ENCODE results near the gene LRPAP1.

GRCh38 chr4:3530051-3530450 lies 2.2 kb downstream of the LRPAP1 start:
- TF ChIP-seq, protein P1, sequence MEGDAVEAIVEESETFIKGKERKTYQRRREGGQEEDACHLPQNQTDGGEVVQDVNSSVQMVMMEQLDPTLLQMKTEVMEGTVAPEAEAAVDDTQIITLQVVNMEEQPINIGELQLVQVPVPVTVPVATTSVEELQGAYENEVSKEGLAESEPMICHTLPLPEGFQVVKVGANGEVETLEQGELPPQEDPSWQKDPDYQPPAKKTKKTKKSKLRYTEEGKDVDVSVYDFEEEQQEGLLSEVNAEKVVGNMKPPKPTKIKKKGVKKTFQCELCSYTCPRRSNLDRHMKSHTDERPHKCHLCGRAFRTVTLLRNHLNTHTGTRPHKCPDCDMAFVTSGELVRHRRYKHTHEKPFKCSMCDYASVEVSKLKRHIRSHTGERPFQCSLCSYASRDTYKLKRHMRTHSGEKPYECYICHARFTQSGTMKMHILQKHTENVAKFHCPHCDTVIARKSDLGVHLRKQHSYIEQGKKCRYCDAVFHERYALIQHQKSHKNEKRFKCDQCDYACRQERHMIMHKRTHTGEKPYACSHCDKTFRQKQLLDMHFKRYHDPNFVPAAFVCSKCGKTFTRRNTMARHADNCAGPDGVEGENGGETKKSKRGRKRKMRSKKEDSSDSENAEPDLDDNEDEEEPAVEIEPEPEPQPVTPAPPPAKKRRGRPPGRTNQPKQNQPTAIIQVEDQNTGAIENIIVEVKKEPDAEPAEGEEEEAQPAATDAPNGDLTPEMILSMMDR (conservative IDR thresholded peaks at IDR 0.05; ENCODE audit: low read depth in 2 of 2): no peak
- TF ChIP-seq EZH2 (IDR thresholded peaks at IDR 0.05; ENCODE audit: low read depth, unreplicated experiment): no peak
- TF ChIP-seq POLR2AphosphoS5 (IDR thresholded peaks at IDR 0.05; ENCODE audit: low read depth): no peak
- TF ChIP-seq ZNF331 (CRISPR knock-in tag; IDR thresholded peaks at IDR 0.05; ENCODE audit: low read depth): no peak
- TF ChIP-seq EZH2phosphoT487 (IDR thresholded peaks at IDR 0.05; ENCODE audit: unreplicated experiment): no peak
- TF ChIP-seq ZNF114 (CRISPR knock-in tag; IDR thresholded peaks at IDR 0.05): no peak
- no peak for TF ChIP-seq REST (IDR thresholded peaks at IDR 0.05; ENCODE audit: unreplicated experiment)
- no peak for TF ChIP-seq CREB1 (CRISPR knock-in tag; IDR thresholded peaks at IDR 0.05; ENCODE audit: low read depth)
- no peak for TF ChIP-seq STAT1 (IDR thresholded peaks at IDR 0.05; ENCODE audit: unreplicated experiment)
- no peak for TF ChIP-seq JUNB (IDR thresholded peaks at IDR 0.05; ENCODE audit: unreplicated experiment)
